Stimulated activated CD4-positive, alpha-beta T cell treated with anti-CD3 and anti-CD28 coated beads, Interleukin-4, amount 100 ng/mL, for 1 hour (primary cell): ENCODE results near the gene IFITM10.

Source experiments
- DNase-seq: peaks from one replicate; pipeline ENCODE4 v3.0.0-alpha.2; 2020

IFITM10 gene

DNA sequence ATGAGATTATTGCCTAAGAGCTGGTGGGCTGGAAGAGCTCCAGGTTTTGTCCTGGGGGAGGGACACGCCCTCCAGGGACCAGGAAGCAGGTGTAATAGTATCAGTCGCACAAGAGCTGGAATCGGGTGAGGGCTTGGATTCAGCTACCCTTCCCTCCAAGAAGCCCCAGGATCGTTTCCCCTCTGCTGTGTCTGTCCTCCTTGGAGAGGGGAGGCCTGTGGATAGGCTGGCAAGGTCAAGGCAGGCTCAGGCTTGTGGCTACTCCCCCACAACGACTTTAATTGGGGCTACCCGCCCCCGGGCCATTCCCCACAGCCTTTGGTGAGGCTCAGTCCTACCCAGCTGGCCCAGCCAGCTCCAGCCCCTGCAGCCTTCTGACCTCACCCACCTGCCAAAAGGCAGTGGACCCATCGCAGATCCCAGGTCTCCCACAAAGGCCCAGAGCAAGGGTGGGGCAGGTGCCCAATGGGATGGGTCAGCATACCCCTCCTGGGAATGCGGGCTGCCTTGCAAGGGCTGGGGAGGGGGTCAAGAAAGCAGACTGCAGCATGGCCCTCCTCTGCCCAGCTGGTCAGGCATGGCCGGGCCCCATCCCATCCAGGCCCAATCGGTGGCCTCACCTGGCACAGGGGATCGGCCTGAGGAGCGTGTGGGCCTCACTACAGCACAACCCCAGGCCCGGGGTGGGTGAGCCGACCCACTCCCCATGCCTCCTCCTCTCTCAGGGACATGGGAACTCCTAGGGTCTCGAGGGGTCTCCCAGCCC is 12.3 kb upstream of the IFITM10 start:
- no peak for DNase-seq

DNA sequence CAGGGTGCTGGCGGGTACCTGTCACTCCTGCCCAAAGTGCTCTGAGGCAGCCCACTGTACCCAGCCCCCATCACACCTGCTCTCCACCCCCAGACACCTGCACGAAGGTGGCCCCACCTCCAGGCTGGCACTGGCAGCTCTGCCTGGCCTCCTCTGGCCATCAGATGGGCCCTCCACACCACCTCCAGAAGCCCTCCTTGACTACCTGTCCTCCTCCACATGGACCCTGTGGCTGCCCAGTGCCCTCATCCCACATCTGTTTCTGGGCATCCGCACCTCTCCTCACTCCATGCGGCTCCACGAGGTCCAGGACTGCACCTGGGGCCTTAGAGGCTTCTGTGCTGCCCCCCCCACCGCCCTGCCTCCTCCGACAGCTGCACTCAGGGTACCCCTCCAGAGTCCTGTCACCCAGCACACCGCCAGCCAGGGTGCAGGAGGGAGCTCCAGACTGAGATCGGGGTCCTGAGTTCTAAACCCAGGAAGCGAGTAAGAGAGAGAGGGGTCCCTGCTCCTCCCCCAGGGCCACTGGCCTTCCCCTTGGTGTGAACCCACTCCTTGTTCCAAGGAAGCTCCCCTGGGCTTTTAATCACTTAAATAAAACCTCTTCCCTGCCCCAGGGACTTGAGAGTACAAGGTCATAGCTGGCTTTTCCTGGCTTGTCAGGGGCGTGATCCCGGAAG is 11.6 kb upstream of the IFITM10 start:
- no peak for DNase-seq

- DNase-seq = no peak
Measured at GRCh38 chr11:1761110-1761856, 10.9 kb upstream of the IFITM10 start.

DNA sequence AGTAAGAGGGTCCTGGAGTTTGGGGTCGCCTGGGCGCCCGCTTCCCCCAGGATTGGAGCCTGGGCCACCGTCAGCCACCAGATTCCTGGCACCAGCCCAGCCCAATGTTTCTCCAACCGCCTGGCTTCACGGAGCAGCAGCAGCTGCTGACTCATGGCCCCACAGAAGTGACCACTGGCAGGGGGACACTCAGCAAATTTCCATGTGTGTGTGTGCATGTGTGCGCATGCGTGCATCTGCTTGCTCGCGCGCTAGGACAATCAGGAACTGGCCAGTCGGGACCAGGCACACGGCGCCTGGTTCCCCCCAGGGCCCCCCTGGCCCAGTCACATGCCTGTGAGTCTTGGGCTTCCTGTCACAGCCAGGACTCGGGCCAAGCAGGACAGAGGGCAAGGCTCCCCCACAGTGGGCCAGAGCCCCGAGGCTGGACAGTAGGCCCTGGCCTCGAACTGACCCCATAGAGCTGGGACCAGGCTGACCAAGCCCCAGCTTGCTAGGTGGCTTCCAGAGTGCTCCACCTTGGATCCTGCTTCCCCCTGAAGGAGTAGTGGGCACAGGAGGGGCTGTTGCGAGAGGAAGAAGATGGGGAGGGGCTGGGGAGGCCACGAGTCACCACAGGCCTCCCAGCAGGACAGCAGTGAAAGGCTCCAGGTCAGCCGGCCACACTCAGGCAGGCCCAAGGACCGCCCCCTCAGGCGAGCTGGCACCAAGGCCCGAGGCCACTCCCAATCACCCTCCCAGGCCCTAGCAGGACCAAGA is 10.1 kb upstream of the IFITM10 start:
- DNase-seq = no peak

DNA sequence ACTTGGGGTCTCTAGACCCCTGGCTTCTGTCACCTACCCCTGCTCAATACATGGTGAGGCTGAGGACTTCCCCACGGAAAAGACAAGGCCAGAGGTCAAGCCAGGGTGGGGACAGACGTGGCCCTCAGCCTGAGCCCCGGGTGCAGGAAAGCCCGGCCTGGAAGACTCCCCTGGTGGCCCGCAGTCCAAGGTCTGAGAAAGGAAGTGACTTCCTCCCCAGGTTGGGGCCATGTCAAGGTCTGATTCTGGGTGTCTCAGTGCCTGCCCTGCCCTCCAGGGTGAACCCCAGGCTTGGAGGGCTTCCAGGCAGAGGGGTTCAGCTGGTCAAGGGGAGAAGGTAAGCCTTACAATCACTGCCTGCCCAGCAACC is 9.4 kb upstream of the IFITM10 start:
- no peak for DNase-seq

DNA sequence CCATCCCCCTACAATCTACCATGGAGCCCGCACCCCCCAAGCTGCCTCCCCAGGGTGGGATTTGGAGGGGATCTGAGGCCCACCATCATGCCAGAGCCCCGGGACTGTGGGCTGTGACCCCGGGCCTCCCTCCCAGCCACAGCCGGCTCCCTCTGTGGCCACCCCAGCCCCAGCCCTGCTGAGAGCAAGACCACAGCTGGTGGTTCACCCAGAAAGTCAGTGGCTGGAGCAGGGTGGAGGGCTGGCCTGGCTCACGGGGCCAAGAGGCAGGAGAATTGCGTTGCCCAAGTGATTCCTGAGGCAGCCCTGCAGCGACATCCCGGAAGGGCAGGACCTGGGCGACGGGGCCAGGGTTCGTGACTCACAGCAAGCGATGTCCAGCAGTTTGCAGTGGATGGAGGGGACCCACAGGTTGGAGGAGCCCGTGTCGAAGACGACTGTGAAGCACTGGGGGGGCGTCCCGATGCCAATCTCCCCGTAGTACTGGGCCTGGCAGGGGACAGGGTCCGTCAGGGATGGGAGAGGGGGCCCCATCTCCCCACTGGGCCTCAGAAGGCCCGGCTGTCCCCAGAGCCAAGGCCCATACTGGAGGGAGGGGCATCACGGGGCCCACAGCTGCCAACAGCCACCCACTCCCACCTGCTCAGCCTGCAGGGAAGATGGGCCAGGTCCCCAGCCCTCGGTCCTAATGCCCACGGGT is 8.9 kb upstream of the IFITM10 start:
- no peak for DNase-seq

DNA sequence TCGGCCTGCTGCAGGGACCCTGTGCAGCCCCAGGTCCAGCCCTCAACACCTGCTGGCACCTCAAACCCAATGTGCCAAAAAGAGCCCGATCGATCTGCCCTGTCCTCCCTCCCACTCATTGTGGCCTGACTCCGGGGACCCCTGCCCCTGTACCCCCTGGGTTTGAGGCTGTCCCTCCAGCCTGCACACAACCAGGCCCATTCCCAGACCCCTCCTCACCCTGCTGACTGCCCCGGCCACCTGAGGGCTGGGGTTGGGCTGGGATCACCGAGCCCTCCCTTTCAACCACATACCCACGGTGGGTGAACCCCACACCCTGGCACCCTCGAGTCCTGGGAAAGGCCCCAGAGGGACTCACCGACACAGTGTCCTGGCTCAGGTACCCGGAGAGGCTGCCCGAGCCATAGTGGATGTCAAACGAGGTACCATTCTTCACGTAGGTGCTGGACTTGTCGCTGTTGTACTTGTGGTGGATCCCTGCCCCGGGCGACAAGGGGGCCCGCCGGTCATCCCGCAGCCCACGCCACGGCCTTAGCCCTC is 8.3 kb upstream of the IFITM10 start:
- no peak for DNase-seq

GRCh38 chr11:1757861-1758610 is 7.6 kb upstream of the IFITM10 start:
- peak; percentile 41 for DNase-seq

DNA sequence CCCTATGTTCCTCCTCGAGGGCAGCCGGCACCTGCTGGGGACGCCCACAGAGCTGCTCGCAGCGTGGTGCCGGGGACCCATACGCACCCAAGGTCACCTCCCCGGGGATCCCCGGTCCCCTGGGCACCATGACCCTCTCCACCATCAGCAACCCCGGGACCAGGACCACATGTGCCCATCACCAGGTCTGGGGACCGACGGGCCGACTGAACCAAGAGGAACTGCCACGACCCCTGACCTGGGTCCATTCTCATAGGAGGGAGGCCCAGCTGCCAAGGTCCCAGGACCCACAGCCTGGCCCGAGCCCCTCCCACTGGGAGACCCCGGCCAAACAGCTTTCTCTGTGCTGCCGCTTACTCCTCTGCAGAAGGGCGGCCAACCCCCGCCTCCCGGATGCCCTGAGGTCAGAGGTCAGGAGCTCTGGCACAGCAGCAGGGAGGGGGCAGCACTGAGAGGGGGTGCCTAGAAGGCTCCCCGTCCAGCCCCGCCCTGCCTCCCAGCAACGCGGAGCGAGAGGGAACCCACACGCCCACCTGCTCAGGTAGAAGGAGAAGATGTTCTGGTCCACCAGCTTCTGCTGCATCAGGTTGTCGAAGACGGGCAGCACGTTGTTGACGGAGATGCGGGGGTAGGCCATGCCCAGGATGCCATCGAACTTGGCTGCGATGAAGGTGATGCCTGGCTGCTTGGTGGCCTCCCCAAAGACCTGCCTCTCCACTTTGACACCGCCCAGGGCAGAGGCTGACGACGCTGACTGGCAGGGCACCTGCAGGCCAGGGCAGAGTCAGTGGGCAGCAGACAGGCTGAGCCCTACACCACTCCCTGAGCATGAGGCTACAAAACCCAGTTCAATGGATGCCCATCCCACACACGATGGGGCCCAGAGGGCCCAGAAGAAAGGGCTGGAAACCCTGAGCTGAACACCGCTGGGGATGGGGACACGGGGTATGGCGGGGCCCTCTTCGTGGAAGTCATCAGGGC is 6.7 kb upstream of the IFITM10 start:
- no peak for DNase-seq

GRCh38 chr11:1755692-1756561 is 5.5 kb upstream of the IFITM10 start:
- no peak for DNase-seq

GRCh38 chr11:1755344-1755691 is 4.9 kb upstream of the IFITM10 start:
- no peak for DNase-seq

GRCh38 chr11:1754376-1755150 is 4.2 kb upstream of the IFITM10 start:
- no peak for DNase-seq

DNA sequence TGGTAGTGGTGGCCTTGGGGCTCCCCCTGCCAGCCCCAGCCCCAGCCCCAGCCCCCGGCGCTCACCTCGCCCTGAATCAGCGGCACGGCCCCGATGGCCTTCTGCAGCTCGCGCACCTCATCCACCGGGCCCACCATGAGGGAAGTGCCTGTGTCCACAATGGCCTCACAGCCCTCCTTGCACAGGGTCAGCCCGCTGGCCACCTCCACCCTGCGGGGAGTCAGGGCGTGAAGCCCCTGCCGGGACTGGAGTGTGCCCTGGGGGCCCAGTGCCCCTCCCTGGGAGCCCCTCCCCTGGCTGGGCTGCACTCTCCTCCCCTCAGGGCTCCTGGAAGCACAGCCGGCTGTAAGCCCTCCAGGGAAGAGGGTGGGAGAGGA is 3.5 kb upstream of the IFITM10 start:
- no peak for DNase-seq

- no peak for DNase-seq
Measured at GRCh38 chr11:1753229-1753928, 3.0 kb upstream of the IFITM10 start.

DNA sequence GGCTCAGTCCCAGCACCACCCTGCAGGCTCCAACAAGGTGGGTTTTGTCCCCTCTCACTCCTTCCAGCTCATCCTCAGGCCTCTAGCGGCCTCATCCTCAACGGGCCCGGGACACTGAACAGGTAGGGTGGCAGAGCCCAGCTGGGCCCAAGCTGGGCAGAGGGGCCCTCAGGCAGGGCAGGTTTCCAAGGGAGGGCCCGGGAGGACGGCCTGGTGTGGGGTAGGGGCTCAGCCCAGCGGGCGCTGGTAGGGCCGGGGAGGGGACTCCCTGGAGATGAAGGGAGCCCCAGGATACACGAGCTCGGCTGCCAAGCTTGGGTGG is 2.5 kb upstream of the IFITM10 start:
- DNase-seq = no peak

- no peak for DNase-seq
Measured at GRCh38 chr11:1751999-1752906, 1.9 kb upstream of the IFITM10 start.

DNA sequence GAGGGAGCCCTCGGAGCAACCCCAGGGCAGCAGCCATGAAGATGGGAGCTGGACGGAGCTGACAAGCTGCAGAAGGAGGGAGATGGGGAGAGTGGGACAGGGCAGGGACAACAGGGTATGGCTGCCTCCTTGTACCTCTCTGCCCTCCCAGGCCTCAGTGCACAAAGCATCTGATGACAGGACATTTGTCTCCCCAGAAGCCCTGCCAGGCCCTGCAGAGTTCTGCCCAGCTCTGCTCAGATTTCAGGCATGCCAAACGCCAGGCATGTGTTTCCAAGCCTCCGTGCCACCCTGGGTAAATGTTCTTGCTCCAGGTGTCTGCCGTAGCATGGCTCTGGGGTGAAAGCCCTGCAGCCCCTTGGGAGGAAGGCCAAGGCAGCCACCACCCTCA is 1.1 kb upstream of the IFITM10 start:
- no peak for DNase-seq
